HG02759 (cell line): ENCODE data around the gene ATP2B3.
A peak's percentile ranks its signal among the peaks of the same experiment; 100 is the strongest.

Source experiments
- ATAC-seq: cut with Tn5 transposase; IDR thresholded peaks from one replicate; pipeline ENCODE4 v1.9.1; 2021; ENCODE audit warnings: mild to moderate bottlenecking, moderate library complexity; ENCODE audit not compliant: unreplicated experiment

Gene ATP2B3

DNA sequence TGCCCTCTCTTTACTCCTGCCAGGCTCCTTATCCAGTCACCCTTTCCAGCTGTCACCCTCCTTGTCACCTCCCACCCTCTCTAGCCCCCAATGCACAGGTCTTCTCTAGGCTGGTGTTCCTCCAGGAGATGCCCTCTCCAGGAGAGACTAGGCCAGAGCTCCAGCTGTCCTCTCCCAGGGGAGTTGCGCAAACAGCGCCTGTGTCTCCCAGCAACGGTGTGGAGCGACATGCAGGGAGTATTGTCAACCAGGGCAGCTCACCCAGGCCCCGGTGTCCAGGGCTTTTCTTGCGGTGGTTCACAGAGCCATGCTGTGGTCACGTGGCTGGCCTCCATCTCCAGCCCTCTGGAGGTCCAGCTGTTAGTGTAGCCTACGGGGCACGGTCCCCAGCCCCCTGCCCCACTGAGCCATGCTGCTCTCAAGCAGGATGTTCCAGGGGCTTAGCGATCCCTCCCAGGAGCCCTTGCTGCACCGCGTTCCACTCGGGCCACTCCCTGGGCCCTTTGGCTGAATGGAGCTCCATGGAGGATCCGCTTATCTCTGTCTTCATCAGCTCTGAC lies 46.7 kb downstream of the ATP2B3 start:
- no peak for ATAC-seq

DNA sequence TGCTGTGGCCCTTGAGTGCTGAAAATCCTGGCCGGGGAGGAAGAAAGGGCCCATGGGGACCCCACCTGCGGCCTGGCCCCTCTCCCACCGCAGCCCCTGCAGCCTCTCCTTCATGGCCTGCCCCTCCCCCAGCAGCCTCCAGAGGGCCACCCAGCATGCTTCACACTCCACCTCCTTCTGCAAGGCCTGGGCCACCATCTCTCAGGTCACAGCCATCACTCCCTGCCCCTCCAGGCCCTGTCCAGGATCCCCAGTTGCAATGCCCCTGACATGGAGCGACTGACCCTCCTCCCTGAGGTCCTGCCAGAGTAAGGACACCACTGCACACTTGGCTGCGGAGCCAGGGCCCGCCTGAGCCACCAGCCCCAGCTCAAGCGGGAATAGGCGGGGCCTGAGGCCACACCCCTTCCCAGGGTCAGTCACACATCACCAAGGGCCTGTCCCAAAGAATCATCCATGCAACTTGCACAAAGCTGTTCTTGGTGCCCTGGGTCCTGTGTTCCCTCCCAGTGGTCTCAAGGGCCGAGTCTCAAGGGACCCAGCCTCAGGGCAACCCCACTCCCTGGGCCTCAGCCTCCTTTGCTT lies 48.6 kb downstream of the ATP2B3 start:
- ATAC-seq: no peak

DNA sequence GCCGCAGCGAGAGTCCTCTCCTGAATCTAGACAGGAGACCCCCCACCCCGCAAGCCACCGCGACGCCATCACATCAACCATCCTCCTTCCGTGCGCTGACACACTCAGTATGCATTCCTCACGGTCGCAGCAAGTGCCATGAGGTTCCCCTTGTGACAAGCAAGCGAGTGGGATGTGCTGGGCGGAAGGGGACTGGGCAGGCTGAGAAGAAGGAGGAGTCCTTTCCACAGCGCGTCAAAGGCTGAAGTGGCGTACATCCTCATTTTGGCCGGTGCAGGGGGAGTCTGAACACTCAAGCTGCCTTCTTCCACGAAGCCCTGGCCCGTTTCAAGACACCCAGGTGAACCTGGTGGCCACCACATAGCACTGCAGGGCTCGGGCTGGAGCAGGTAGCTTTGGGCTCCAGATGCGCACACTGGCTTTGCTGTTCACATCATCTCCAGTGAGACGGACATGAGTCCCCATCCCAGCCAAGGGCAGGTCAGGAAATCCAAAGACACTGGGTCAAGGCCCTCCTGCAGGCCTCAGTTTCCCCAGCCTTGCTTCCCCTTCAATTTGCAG lies 51.1 kb downstream of the ATP2B3 start:
- no peak for ATAC-seq

DNA sequence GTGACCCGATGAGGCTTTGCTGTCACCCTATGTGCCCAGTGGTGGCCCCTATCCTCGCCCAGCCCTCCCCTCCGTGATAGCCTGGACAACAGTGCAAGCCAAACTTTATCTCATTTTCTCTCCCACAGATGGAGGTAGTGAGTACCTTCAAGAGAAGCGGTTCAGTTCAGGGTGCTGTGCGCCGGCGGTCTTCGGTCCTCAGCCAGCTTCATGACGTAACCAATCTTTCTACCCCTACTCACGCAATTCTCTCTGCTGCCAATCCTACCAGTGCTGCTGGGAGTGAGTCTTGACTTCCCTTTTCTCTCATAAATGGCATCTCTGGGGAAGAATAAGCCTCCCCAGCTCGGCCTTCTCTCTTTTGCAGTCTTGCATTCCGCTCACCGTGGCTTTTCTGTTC lies 52.0 kb downstream of the ATP2B3 start:
- ATAC-seq: no peak

DNA sequence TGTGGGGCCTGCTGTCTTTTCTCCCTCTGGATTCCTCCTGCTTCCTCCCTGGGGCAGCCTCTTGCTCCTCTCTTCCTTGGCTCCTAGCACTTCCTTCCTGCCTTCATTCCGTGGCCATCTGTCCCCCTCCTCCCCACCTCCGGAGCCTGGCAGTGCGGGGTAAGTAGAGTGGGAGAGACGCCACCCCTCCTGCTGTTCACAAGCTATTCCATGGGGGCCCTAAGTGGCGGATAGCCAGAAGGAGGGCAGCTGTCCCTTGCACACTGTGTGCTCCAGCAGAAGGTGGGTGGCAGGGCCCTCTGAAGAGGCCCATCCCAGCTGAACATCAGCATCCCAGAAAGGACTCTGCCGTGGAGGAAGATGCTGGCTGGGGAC lies 54.1 kb downstream of the ATP2B3 start:
- no peak for ATAC-seq

DNA sequence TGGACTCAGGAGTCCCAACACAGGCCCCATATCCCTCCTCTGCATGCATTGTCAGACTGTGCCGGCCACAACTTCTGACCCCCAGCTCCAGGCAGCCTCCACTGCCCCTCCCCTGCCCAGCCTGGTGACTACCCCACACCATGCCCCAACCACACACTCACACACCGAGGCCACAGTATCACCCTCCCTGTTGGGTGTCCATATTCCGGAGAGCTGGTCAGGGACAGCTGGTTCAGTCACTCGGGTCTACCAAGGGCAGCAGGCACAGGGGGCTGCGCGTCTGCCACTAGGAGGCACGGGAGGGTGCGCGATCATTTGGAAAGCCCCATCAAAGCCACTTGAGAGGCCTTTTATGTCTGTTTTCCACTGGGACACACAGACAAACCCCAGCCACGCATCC lies 55.2 kb downstream of the ATP2B3 start:
- no peak for ATAC-seq

DNA sequence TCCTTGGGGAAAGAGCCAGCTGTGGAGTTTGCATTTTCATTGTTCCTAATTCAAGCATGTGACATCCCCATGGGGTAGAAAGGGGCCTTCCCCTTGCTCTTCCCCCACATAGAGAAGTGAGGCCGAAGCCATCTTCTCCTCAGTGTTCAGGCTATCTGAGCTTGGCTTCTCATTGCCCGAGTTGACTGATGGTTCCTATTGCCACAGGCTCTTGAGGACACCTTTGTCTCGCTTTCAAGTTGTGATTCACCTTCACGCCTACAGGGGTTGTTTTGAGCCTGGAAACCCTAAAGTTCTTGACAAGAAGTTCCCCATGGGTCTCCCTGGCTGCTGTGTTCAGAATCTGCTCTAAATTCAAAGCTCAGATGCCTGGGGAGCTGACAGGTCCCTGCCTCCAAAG lies 56.5 kb downstream of the ATP2B3 start:
- no peak for ATAC-seq

DNA sequence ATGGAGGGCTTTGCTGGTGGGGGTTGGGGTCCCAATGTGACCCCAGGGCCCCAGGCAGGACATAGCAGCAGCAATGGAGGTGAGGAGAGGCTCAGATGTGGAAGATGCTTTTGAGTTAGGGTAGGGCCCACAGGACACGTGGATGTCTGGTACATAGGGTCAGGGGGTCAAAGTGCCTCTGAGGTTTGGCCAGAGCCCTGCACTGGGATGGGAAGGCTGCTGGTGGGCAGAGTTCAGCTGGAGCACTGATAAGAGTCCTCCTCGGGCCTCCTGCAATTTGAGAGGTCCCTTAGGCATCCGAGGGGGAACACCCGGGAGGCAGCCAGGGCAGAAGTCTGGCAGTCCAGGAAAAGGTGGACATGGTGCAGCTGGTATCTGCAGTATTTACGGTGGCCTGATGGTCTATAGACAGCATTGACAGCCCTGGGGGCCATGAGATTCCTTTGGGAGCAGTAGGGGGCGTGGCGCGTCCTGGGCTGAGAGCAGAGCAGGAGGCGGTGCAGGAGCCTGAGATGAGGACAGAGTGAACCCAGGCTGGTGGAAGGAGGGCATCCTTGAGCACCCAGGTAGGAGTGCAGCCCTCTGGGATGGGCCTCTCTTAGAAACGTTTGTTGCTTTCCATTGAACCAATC lies 58.9 kb downstream of the ATP2B3 start:
- ATAC-seq: no peak

DNA sequence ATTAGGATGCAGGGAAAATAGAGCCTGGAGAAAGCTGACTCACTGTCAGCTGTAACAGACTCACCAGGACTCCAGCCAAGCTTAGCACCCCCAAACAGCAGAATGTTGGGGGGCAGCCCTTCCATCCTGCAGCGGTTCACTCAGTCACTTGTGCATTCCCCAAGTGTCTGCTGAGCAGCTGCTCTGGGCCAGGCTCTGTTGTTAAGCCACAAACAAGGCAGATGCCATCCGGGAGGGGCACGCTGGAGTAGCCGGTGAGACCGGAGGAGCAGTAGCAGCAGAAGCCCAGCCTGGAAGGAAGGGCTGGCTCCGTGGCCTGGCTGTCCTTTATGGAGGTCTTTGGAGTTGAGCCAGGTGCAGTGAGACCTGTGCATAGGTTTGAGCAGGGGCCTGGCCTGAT lies 59.5 kb downstream of the ATP2B3 start:
- ATAC-seq: no peak

DNA sequence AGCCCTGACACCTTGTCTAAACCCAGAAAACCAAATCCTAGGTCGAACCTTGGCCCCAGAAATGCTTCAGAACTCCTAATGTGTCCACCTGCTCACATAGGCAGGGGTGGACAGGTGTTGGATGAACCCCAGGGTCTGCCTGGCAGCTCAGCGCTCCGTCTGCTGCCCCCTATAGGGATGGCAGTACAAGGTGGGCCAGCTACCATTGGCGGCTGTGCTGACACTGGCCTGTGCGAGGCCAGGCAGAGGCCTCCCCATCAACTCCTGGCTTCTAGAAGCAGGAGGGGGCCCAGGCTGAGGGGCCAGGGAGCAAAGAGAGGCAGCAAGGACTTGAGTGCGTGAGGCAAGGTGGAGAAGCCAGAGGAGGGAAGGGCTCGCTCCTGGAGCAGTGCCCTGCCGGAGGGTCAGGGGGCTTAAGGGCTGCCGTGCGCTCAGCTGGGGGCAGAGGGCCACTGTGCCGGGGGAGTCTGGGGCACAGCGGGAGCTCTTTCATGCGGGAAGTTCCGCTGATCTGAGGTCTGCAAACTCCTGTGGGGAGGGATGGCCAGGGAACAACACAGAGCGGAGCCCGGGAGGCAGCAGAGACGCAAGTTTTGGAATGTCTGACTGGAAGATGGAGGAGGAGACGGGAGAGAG lies 60.9 kb downstream of the ATP2B3 start:
- no peak for ATAC-seq

DNA sequence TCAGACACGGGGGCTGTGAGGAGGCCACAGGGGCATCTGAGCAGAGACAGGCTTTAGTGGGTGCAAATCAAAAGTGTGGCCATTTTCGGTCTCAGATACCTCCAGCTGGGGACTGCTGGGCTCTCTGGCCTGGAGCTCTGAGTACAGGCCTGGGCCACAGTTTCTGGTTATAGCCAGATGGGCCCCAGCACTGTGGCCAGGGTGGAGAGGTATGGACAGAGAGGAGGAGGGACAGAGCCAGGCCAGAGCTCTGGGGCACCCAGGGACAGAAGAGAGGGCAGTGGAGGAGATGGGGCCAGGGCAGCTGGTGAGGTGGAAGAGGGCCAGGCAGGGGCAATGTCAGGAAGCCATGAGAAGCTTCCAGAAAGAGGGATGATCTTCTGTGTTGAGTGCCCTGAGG lies 61.4 kb downstream of the ATP2B3 start:
- ATAC-seq: no peak

DNA sequence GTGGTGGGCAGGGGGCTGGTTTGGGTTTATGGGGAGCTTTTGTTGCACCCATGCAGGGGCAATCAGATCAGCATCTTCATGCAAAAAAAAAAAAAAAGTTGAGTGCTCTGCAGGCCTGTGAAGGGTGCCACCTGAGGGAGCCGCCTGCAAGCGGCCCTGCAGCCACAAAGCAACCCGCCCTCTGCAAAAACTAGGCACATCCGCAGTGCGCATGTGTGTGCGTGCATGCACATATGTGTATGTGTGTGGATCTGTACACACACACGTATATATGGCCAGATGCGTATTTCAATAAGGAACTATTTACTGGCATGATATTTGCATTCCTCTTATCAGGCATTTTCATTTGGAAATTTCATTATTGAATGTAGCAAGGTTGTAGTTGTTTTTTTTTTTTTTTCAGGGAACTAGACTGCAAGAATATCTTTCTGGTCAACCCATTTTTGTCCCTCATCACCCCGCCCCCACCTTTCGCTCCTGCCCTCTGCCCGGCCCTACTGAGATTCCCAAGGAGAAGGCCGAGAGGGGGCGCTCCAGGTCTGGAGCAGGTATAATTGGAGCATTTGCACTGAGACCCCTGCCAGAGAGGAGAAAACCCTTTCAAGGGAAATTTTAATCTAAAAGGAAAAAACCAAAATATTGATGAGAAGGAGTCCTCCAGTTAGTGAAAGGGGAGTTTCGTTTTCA lies 63.4 kb downstream of the ATP2B3 start:
- no peak for ATAC-seq

DNA sequence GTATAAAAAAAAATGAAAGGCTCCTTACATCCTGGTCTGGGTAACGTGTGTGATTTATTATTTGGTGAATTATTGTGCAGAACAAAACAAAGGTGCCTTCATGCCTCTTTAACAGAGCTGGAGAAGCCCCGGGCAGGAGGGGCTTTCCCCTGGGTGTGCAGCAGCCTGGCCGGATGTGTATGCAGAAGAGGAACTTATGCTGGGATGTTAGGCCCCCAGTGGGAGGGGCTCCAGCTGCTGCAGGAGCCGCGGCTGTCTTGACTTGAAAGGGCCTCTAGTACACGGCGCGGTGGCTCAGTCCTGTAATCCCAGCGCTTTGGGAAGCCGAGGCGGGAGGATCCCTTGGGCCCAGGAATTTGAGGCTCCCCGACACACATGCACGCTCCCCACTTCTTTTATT lies 65.5 kb downstream of the ATP2B3 start:
- peak; percentile 100 for ATAC-seq

DNA sequence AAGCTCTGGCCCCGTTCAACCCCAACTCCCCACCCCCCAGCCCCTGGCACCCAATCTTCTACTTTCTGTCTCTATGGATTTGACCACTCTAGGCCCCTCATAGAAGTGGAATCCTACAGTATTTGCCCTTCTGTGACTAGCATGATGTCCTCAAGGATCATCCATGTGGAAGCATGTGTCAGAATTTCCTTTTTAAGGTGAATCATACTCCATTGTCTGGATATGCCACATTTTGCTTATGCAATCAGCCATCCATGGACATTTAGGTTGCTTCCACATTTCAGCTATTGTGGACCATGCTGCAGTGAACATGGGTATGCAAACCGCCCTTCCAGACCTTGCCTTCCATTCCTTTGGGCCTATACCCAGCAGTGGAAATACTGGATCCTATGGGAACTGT lies 66.0 kb downstream of the ATP2B3 start:
- no peak for ATAC-seq

DNA sequence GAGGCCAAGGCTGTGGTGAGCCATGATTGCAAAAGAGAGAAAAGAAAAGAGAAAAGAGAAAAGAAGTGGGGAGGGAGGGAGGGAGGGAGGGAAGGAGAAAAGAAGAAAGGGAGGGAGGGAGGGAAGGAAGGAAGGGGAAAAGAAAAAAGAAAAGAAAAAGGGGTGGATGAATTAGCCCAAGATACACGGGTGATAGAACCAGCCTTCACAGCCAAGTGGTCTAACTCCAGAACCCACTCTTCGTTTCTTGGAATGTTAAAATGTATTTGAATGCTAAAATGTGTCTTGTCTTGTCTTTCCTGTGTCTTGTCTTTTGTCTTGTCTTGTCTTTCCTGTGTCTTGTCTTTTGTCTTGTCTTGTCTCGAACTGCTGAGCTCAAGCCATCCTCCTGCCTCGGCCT lies 68.4 kb downstream of the ATP2B3 start:
- ATAC-seq: no peak

DNA sequence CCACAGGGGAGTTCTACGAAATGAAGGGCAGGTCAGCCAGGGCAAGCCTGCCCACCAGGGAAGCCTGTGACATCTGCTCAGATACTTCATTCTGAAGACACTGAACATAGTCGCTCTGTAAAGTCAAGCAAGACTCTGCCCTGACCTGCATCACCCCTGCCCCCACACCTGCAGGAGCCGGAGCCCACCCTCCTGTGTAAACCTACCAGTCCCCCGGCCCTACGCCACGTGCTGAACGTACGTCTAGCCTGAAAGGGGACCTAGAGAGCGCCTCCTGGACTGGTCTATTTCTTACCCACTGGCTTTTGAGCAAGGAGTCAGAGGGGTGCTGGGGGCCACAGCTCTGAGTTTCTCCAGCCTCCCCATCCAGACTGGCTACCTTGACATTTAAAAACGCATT lies 69.9 kb downstream of the ATP2B3 start:
- ATAC-seq: no peak

DNA sequence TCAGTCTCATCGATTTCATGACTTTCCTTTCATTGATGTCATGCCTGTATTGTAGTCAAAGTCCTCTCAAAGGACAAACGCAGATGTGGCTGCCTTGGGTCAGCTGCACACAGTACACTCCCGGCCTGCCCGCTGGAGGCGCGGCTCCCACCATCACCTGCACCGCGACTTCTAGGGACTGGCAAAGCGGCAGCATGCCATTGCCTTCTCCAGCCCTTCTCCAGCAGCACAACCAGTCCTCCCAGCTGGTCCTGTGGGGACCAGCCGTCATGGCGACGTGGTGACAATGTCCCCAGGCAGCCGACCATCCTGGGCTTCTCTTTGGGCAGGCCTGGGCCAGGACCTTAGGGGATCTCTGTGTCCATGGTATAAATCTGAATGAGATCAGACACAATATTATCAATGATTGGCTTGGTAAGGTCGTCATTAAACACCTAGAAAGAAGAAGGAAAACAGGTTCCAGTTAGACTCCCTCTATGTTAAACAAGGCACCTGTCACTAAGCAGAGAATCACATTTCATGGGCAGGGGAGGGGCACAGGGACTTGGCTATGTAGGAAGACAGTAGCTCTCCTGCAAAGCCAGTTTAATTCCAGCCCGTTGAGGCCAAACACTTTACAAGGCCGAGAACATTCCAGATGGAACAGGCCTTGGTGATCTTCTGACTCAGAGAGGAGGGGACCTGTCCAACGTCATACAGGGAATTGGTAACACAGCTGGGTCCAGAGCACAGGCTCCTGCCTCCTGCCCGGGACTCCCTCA lies 70.8 kb downstream of the ATP2B3 start:
- no peak for ATAC-seq

DNA sequence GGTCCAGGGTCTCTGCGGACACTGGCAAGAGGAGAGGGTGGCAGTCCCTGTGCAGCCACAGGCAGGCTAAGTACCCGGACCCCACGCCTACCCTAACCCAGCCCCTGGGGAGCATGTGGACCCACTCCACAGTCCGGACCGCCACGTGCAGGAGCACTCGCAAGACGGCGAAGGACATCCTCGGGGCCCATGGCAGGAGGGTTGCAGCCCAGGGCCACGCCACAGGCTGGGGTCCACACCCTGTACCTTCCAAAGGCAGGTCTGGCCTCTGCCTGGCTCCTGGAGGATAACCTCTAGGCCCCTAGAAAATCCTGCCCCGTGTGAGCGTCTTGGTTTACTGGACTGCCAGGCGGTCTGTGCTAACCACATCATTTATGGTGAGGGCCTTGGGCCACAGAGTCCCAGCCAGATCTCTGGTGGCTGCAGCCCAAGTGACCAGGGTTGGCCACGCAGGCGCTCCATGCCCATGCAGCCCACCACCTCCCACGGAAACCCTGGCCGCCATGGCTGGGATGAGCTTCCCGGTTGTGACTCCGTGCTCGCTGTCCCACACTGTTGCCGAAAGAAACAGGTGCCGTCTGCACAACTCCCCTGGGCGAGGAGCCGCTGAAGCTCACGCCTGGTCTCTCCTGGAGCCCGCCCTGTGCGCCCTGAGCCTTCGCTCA lies 71.5 kb downstream of the ATP2B3 start:
- no peak for ATAC-seq

DNA sequence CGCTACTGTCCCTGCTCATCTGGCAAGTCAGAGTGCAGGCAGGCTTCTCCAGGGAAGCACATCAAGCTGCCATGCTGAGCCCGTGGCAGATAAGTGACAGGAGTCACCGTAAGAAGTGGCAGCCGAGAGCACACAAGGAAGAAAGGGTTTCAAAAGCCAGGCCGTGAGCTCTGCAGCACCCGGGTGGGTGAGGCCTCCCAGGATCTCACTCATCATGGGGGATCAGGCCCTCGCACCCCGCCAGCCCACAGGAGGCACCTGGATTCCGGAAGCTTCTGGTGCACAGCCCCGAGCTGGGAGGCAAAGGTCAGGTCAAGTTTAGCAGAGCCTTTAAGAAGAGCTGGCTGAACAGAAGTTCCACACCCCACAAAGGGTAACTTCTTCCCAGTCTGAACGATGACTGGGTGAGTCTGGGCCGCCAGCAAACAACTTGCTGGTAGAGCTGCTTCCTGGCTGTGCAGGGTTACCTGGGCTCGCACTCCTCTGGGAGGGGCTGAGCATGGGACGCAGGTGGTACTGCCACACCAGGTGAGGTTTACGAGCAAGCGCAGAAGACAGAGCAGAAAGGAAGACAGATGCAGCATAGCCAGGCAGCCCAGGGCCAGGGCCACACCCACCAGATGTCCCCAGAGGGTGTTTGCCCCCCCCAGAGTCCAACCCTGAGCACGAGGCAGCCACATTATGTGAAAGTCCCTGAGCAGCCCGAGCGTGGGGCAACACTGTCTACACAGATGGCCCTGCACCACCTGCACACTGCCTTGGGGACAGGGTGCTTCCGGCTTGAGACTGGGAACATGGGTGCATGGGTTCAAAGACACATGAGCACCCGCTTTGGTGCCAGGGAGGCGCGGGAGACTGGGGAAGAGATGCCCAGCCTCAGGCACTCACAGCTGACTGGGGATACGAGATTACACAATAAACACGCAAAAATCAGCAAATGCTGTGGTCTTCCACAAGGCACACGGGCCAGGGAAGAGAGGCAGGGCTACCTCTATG lies 73.8 kb downstream of the ATP2B3 start:
- no peak for ATAC-seq
